Gastrocnemius medialis (tissue), 4 donors: ENCODE data around the gene MEGF6. TPM values are rescaled to one million over a fixed set of nuclear protein-coding genes. Genes with fewer than 3 reads are reported as not detected.

Experiments
- ATAC-seq, 2 donors: fragments of 150-250 bp; one replicate each; pipeline ENCODE4 v1.9.1; 2016
- DNase-seq, 2 donors: peaks; one replicate each; pipeline ENCODE4 v3.0.0-alpha.2; 2019
- H3K27ac ChIP-seq, 4 donors: fragments of 200-600 bp; sonication (generic); 1 replicate in 1 of 4; 2 replicates in 3 of 4; pipeline ENCODE4 v1.5.1; 2016 to 2018; ENCODE audit warnings: mild to moderate bottlenecking in 2 of 4, moderate library complexity in 1 of 4
- H3K27me3 ChIP-seq, 3 donors: fragments of 200-600 bp; sonication (generic) in 2 of 3; 1 replicate in 1 of 3; 2 replicates in 2 of 3; pipeline versions ENCODE4 v1.5.1 to v1.6.0; 2016 to 2019; ENCODE audit warnings: mild to moderate bottlenecking in 1 of 3, moderate library complexity in 1 of 3
- H3K36me3 ChIP-seq, 2 donors: fragments of 200-600 bp; sonication (generic) in 1 of 2; one replicate each; pipeline ENCODE4 v1.5.1; 2017 to 2018
- H3K4me1 ChIP-seq, 2 donors: fragments of 200-600 bp; sonication (generic) in 1 of 2; one replicate each; pipeline ENCODE4 v1.5.1; 2016 to 2017; ENCODE audit warnings: mild to moderate bottlenecking in 2 of 2
- H3K4me3 ChIP-seq, 4 donors: fragments of 200-600 bp; sonication (generic) in 3 of 4; 1 replicate in 1 of 4; 2 replicates in 3 of 4; pipeline ENCODE4 v1.5.1; 2016 to 2019; ENCODE audit warnings: mild to moderate bottlenecking in 2 of 4
- H3K9me3 ChIP-seq, 3 donors: fragments of 200-600 bp; sonication (generic) in 2 of 3; 1 replicate in 1 of 3; 2 replicates in 2 of 3; pipeline ENCODE4 v1.5.1; 2016 to 2019
- CTCF ChIP-seq, 5 experiments: fragments of 450-650 bp in 3 of 5; fragments of 200-600 bp in 2 of 5; sonication (generic) in 2 of 5; IDR thresholded peaks in 4 of 5; conservative IDR thresholded peaks in 1 of 5; 1 replicate in 4 of 5; 2 replicates in 1 of 5; pipeline ENCODE4 v1.5.1; 2016 to 2019; ENCODE audit warnings: antibody characterized with exemption in 5 of 5, mild to moderate bottlenecking in 3 of 5, moderate library complexity in 3 of 5
- POLR2A ChIP-seq, 2 donors: fragments of 450-650 bp; IDR thresholded peaks; one replicate each; pipeline ENCODE4 v1.6.1; 2017; ENCODE audit warnings: antibody characterized with exemption in 2 of 2, mild to moderate bottlenecking in 2 of 2, moderate library complexity in 2 of 2
- in situ Hi-C, 4 donors: fragments of 200-750 bp; cut with MboI; loops; one replicate each; pipeline versions ENCODE4 v1.15.0 to v1.8.0; 2017; ENCODE audit warnings: low sequenced_read_pairs in 4 of 4
- intact Hi-C: fragments of 100-400 bp; cut with DNase I; formaldehyde crosslinking; loops from one replicate; pipeline ENCODE4 v1.15.1; 2023; ENCODE audit warnings: low total_unique reads
- total RNA-seq, 4 donors: library from RNA; depleted of rRNA; stranded (reverse); fragments of >200 nt; gene quantifications; one replicate each; pipeline versions ENCODE4 v1.1.0 to v1.2.3, GENCODE V29; 2016

Gene MEGF6
- total RNA-seq, 4 donors from 2014 or later: 1.9 to 5.7 (median 4.9) TPM

DNA sequence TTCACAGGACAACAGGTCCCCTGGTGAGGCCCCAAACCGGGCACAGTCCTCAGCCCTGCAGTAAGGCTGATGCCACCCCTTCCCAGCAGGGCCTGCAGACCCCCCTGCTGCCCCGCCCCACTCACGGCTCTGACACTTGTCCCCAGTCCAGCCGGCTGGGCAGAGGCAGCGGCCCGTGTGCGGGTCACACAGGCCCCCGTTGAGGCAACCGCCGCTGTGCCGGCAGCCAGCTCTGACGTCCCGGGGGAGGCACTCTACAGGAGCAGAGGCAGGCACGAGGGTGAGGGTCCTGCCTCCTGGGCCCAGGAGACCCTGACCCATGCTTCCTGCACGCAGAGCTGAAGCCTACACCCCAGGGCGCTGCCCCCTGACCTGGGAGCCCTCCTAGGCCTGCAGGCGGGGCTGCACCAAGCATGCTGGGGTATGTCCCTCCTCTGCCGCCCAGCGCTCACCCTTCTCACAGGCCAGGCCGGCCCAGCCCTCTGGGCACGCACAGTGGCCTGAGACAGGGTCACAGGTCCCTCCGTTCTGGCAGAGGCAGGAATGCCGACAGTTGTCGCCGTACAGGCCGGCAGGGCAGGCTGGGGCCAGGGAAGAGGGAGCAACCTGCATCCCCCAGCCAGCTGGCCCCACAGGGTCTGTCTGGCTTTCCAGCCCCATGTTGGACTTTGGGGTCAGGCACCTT lies 112.9 kb downstream of the MEGF6 start:
- intact Hi-C loops (loop anchor here (10.0 kb wide), 1 partner anchor 296 kb away; the partner anchor contains the start of gene LRRC47), in situ Hi-C loops (no loop called here)
- Histone ChIP-seq H3K4me3 (no peak overlapping the region), H3K9me3 (no peaks in the 10 kb centered on the region), H3K4me1 (peaks cover under 1 to 10% of the 10 kb centered on the region in 2 donors), H3K36me3 (no peaks in the 10 kb centered on the region), H3K27ac (no peak overlapping the region), H3K27me3 (no peaks in the 10 kb centered on the region)
- no peak for DNase-seq
- TF ChIP-seq CTCF (IDR thresholded peaks at IDR 0.05 in 4 of 5, conservative IDR thresholded peaks at IDR 0.05 in 1 of 5) (no peak), POLR2A (IDR thresholded peaks at IDR 0.05) (no peak)
- ATAC-seq: no peak

DNA sequence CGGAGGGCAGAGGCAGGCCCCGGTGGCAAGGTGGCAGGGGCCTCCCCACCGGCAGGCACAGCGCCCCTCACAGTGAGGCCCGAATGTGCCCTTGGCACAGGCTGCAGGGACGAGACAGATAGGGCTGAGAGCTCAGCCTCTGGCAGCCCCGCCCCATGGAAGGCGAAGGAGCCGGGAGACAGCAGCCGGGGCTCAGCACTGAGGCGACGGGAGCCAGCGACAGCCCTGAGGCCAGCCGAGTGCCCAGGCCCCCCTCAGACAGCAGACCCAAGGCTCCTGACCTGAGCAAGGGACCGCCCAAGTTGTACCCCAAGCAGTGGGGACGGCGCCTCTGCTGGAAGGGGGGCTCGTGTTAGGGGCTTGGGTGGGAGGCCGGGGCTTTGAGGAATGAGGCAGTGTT lies 113.8 kb downstream of the MEGF6 start:
- H3K4me3 ChIP-seq: no peak overlapping the region
- no peaks in the 10 kb centered on the region for H3K9me3 ChIP-seq
- no peak for ATAC-seq
- H3K27me3 ChIP-seq: no peaks in the 10 kb centered on the region
- H3K27ac ChIP-seq: no peak overlapping the region
- peaks cover 0 to 7% of the 10 kb centered on the region in 2 donors for H3K4me1 ChIP-seq
- no peak for DNase-seq
- no peaks in the 10 kb centered on the region for H3K36me3 ChIP-seq
- intact Hi-C loops: loop anchor here (10.0 kb wide), 1 partner anchor 297 kb away; the partner anchor contains the start of gene LRRC47
- in situ Hi-C loops: no loop called here
- no peak for TF ChIP-seq POLR2A (IDR thresholded peaks at IDR 0.05)
- no peak for TF ChIP-seq CTCF (IDR thresholded peaks at IDR 0.05 in 4 of 5, conservative IDR thresholded peaks at IDR 0.05 in 1 of 5)

DNA sequence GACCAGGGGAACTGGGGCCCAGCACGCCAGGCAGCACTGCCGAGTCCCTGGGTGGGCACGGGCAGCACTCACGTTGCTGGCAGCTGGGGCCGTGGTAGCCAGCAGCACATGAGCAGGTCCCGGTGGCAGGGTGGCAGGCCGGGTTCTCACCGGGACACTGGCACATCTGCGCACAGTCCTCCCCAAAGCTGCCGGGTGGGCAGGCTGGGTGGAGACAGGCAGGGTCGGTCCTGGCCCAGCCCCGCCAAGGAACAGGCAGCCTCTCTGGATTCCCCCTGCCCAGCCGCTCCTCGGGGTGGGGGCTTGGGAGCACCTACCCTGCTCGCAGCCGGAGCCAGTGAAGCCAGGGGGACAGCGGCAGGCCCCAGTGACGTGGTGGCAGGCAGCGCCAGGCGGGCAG lies 114.4 kb downstream of the MEGF6 start:
- no peak for TF ChIP-seq CTCF (IDR thresholded peaks at IDR 0.05 in 4 of 5, conservative IDR thresholded peaks at IDR 0.05 in 1 of 5)
- no peak for TF ChIP-seq POLR2A (IDR thresholded peaks at IDR 0.05)
- Histone ChIP-seq H3K27ac (no peak overlapping the region), H3K36me3 (no peaks in the 10 kb centered on the region), H3K4me1 (peaks cover 0 to 7% of the 10 kb centered on the region in 2 donors), H3K4me3 (no peak overlapping the region), H3K27me3 (no peaks in the 10 kb centered on the region), H3K9me3 (no peaks in the 10 kb centered on the region)
- no peak for DNase-seq
- in situ Hi-C loops (no loop called here), intact Hi-C loops (loop anchor here (10.0 kb wide), 1 partner anchor 298 kb away; the partner anchor contains the start of gene LRRC47)
- ATAC-seq: no peak

GRCh38 chr1:3495776-3496745 lies 115.2 kb downstream of the MEGF6 start:
- Histone ChIP-seq H3K27ac (no peak overlapping the region), H3K27me3 (no peaks in the 10 kb centered on the region), H3K9me3 (no peaks in the 10 kb centered on the region), H3K4me3 (no peak overlapping the region), H3K36me3 (no peaks in the 10 kb centered on the region), H3K4me1 (peaks cover 0 to 4% of the 10 kb centered on the region in 2 donors)
- TF ChIP-seq CTCF (IDR thresholded peaks at IDR 0.05 in 4 of 5, conservative IDR thresholded peaks at IDR 0.05 in 1 of 5): no peak
- TF ChIP-seq POLR2A (IDR thresholded peaks at IDR 0.05): no peak
- ATAC-seq: no peak
- intact Hi-C loops: loop anchor here (10.0 kb wide), 1 partner anchor 299 kb away; the partner anchor contains the start of gene LRRC47
- in situ Hi-C loops: no loop called here
- no peak for DNase-seq
